UCSD-AML1 (cell line): ENCODE measurements around the gene ZNF420.

Experiments
- DNase-seq: peaks from one replicate; lab custom pipeline; 2025; ENCODE audit not compliant: unreplicated experiment; lab: John Stamatoyannopoulos, UW

ZNF420 gene

DNA sequence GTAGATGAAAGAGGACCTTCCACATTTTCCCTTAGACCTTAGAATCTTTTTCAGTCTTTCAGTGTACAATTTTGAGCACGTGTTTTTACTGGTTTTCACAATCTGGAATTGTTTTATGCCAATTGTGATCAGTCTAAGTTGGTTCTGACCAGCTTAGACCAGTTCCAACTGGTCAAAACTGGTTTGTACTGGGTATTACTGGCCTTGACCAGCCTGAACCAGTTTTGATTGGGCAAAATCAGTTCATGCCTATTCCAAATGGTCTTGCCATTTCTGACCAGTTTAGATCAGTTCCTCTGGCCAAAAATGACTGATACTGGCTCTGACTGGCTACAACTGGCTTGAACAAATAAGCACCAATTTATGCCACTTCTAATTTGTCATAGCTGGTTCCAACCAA, 57.9 kb downstream of the ZNF420 start:
- no peak for DNase-seq

GRCh38 chr19:37148214-37148613, 70.0 kb downstream of the ZNF420 start:
- no peak for DNase-seq

- no peak for DNase-seq
Measured at GRCh38 chr19:37160153-37160552, 81.9 kb downstream of the ZNF420 start.

DNA sequence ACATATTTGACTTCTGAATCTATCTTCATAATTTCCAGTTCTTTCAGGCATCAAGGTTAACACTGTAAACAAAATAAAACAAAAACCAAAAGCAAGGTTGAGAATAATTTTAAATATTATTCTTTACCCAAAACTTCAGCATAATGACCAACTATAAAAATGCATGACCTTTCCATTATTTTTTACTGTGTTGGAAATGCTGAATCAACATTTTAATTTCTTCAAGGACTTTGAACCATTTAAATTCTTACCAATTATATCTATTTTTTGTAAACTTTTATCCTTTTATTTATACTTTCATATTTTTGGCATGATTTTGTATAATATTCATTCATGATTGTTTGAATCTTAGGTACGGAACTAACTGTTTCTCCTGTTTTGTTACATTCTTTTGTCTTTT, 87.4 kb downstream of the ZNF420 start:
- no peak for DNase-seq

GRCh38 chr19:37172368-37173366, 94.4 kb downstream of the ZNF420 start, which contains the start of gene ZNF585A:
Gene ZNF585A, minus strand, starts transcription at chr19:37172695. Its CDS starts 2,785 bp downstream, at chr19:37169910.
- peak; percentile 92 for DNase-seq
